K562 (cell line): ENCODE measurements around the gene ACE. TPM values are rescaled to one million over a fixed set of nuclear protein-coding genes. Genes with fewer than 3 reads are reported as not detected.

Source experiments
- ATAC-seq: fragments of 200-7000 bp; cut with Tn5 transposase; 3 replicates; pipeline ENCODE4 v1.9.1; 2020; ENCODE audit warnings: moderate library complexity
- BruUV-seq: library from RNA; stranded (reverse); fragments of 400-500 nt; replicated peaks from 2 replicates; lab custom pipeline; 2021; lab: Mats Ljungman, UMichigan
- CTCF ChIA-PET: fragments of 300-600 bp; formaldehyde crosslinking; extraction: SDS; loops from one replicate; lab custom pipeline; 2021; ENCODE audit warnings: low intra/inter-chr PET ratio; lab: Yijun Ruan, JAX
- POLR2A ChIA-PET: fragments of 300-600, 350-650 bp; sonication (Branson Sonifier 250); formaldehyde crosslinking; extraction: SDS; loops from one replicate; lab custom pipeline; 2021; ENCODE audit warnings: antibody characterized with exemption, inconsistent platforms; lab: Yijun Ruan, JAX
- DNase-seq, 4 experiments: peaks; one replicate each; pipeline versions ENCODE4 v3.0.0 to v3.0.0-alpha.2; 2011 to 2018; ENCODE audit warnings: low spot score in 3 of 4, mixed read lengths in 3 of 4; ENCODE audit errors: extremely low read depth in 1 of 4
- FAIRE-seq: peaks from 2 replicates; lab custom pipeline; 2011; peaks lifted over from hg19 to GRCh38; lab: Jason Lieb, UNC
- H2AFZ ChIP-seq: 2 replicates; pipeline ENCODE4 v1.6.0; 2011; ENCODE audit warnings: low read depth, low read length, control low read depth, inconsistent platforms
- H3K27ac ChIP-seq: fragments of 200-600 bp; 3 replicates; pipeline ENCODE4 v1.8.0; 2011; ENCODE audit warnings: low read depth, mild to moderate bottlenecking, control low read depth, inconsistent platforms, low read length, moderate library complexity, mixed read lengths; ENCODE audit errors: extremely low read depth
- H3K27me3 ChIP-seq, 2 experiments: fragments of 300-600 bp in 1 of 2; 2 replicates in 1 of 2; 3 replicates in 1 of 2; pipeline versions ENCODE4 v1.6.0 to v1.8.0; 2011; ENCODE audit warnings: inconsistent platforms in 2 of 2, low read length in 2 of 2, mild to moderate bottlenecking in 1 of 2, mixed read lengths in 1 of 2, moderate library complexity in 1 of 2; ENCODE audit not compliant: control insufficient read depth in 2 of 2, insufficient read depth in 2 of 2
- H3K36me3 ChIP-seq: fragments of 300-600 bp; 3 replicates; pipeline ENCODE4 v1.8.0; 2011; ENCODE audit warnings: mild to moderate bottlenecking, low read length, inconsistent platforms; ENCODE audit not compliant: control insufficient read depth, insufficient read depth
- H3K4me1 ChIP-seq, 2 experiments: fragments of 200-600 bp in 1 of 2; replicated peaks in 1 of 2; 2 replicates in 1 of 2; 3 replicates in 1 of 2; pipeline versions ENCODE4 v1.5.1 to v1.8.0; 2011; ENCODE audit warnings: inconsistent platforms in 2 of 2, low read length in 2 of 2, mild to moderate bottlenecking in 1 of 2, mixed read lengths in 1 of 2, moderate library complexity in 1 of 2; ENCODE audit not compliant: control insufficient read depth in 2 of 2, insufficient read depth in 2 of 2
- H3K4me2 ChIP-seq: 2 replicates; pipeline ENCODE4 v1.6.1; 2011; ENCODE audit warnings: low read length, control low read depth, inconsistent platforms, mixed read lengths; ENCODE audit not compliant: insufficient read depth
- H3K4me3 ChIP-seq: fragments of 200-600 bp; sonication (generic), shearing (Covaris generic); 2 replicates; pipeline ENCODE4 v1.5.1; 2016; ENCODE audit warnings: control low read depth, inconsistent platforms
- H3K79me2 ChIP-seq: fragments of 200-600 bp; 3 replicates; pipeline ENCODE4 v1.8.0; 2011; ENCODE audit warnings: low read length, inconsistent platforms; ENCODE audit not compliant: control insufficient read depth, insufficient read depth
- H3K9ac ChIP-seq, 2 experiments: 2 replicates each; pipeline versions ENCODE4 v1.6.0 to v1.6.1; 2011; ENCODE audit warnings: low read depth in 2 of 2, low read length in 2 of 2, control low read depth in 1 of 2, inconsistent platforms in 1 of 2, mild to moderate bottlenecking in 1 of 2, mixed read lengths in 1 of 2; ENCODE audit not compliant: insufficient read depth in 1 of 2
- H3K9me1 ChIP-seq: one replicate; pipeline ENCODE4 v1.6.0; 2011; ENCODE audit warnings: inconsistent platforms, mild to moderate bottlenecking, low read length, moderate library complexity; ENCODE audit not compliant: control insufficient read depth, insufficient read depth
- H3K9me3 ChIP-seq: replicated peaks from 2 replicates; pipeline ENCODE4 v1.5.1; 2011; ENCODE audit warnings: low read depth, low read length, inconsistent platforms; ENCODE audit not compliant: control insufficient read depth, insufficient read depth
- H4K20me1 ChIP-seq: replicated peaks from 2 replicates; pipeline ENCODE4 v1.6.1; 2011; ENCODE audit warnings: low read length, inconsistent platforms, mixed read lengths; ENCODE audit not compliant: control insufficient read depth, insufficient read depth
- HDAC1 ChIP-seq, 2 experiments: fragments of 450-650 bp; IDR thresholded peaks; 2 replicates each; pipeline ENCODE4 v1.6.1; 2016 to 2017; ENCODE audit warnings: inconsistent platforms in 1 of 2, mild to moderate bottlenecking in 1 of 2, moderate library complexity in 1 of 2
- MAZ ChIP-seq, 2 experiments: fragments of 450-650 bp in 1 of 2; sonication (generic) in 1 of 2; formaldehyde crosslinking; IDR thresholded peaks in 1 of 2; conservative IDR thresholded peaks in 1 of 2; 2 replicates each; pipeline versions ENCODE4 v1.4.0 to v1.5.0; 2020; ENCODE audit warnings: mild to moderate bottlenecking in 1 of 2, missing genetic modification reagents in 1 of 2
- RFX5 ChIP-seq: IDR thresholded peaks from 2 replicates; pipeline ENCODE4 v1.6.1; 2011; ENCODE audit warnings: low read depth, mild to moderate bottlenecking, improper control_type of control experiment, low read length
- TAF1 ChIP-seq: IDR thresholded peaks from 2 replicates; pipeline ENCODE4 v1.6.1; 2011; ENCODE audit warnings: mild to moderate bottlenecking, low read length, moderate library complexity; ENCODE audit not compliant: insufficient read depth, control insufficient read depth, severe bottlenecking; ENCODE audit errors: extremely low read depth
- TCF3 ChIP-seq: sonication (generic); formaldehyde crosslinking; IDR thresholded peaks from 2 replicates; pipeline ENCODE4 v1.4.0; 2020; ENCODE audit warnings: mild to moderate bottlenecking, missing genetic modification reagents
- ZNF263 ChIP-seq: sonication (generic); formaldehyde crosslinking; IDR thresholded peaks from 2 replicates; pipeline ENCODE4 v1.8.0; 2022; ENCODE audit warnings: mild to moderate bottlenecking, missing genetic modification reagents, borderline replicate concordance
- ZNF589 ChIP-seq: fragments of 200-800 bp; sonication (Bioruptor generic); IDR thresholded peaks from 2 replicates; pipeline ENCODE4 v1.6.1; 2016; ENCODE audit warnings: low read depth, missing genetic modification characterization, missing compliant biosample characterization
- WGBS: fragments of 100-300 bp; shearing (Covaris generic); methylation state at CpG from one replicate; pipeline ENCODE4 v1.1.6; 2016; ENCODE audit warnings: low coverage, mixed read lengths; ENCODE audit not compliant: insufficient coverage; ENCODE audit errors: missing lambda C conversion rate; 5-methylcytosine and 5-hydroxymethylcytosine counted together
- in situ Hi-C: fragments of 300-500 bp; cut with MboI; formaldehyde crosslinking; loops from 4 replicates; pipeline ENCODE4 v1.15.0; 2018; ENCODE audit warnings: inconsistent platforms, mixed read lengths
- intact Hi-C: fragments of 100-400 bp; cut with micrococcal nuclease; formaldehyde crosslinking; loops from 2 replicates; pipeline ENCODE4 v1.14.2; 2022
- polyA plus RNA-seq, 8 experiments: library from polyadenylated mRNA; depleted of rRNA in 4 of 8; stranded (reverse) in 5 of 8; unstranded in 3 of 8; fragments of >200 nt; fragmentation: Nextera tagmentation in 2 of 8; fragmentation: Illumina TruSeq in 1 of 8; extraction: Ambion mirVana in 2 of 8; extraction: Trizol in 1 of 8; gene quantifications; 2 replicates each; pipeline versions ENCODE4 v1.2.1 to v1.2.3, GENCODE V29; 2011 to 2014; ENCODE audit warnings: inconsistent platforms in 1 of 8, missing spikeins in 1 of 8
- total RNA-seq, 7 experiments: library from RNA; depleted of rRNA in 6 of 7; stranded (reverse); fragments of >200 nt in 6 of 7; fragmentation: Illumina TruSeq in 2 of 7; extraction: Trizol in 2 of 7; gene quantifications; 2 replicates each; pipeline versions ENCODE4 v1.2.1 to v1.2.3, GENCODE V29; 2011 to 2021; ENCODE audit warnings: low replicate concordance in 1 of 7
- TF ChIP-seq, protein P1 (sequence below): fragments of 250-450 bp; sonication (Bioruptor Pico); IDR thresholded peaks from 2 replicates; pipeline ENCODE4 v1.5.0; 2021
- TF ChIP-seq, protein P2 (sequence below): sonication (generic); formaldehyde crosslinking; IDR thresholded peaks from 2 replicates; pipeline ENCODE4 v1.8.0; 2022; ENCODE audit warnings: missing genetic modification reagents, mild to moderate bottlenecking, borderline replicate concordance

Gene ACE
- total and polyA plus RNA-seq, 9 of the 15 experiments (the other 6 are each of a cell fraction or from before 2014, with no cell fraction given), result 0.07 to 2.5 (median 0.47) TPM; not detected in 1

DNA sequence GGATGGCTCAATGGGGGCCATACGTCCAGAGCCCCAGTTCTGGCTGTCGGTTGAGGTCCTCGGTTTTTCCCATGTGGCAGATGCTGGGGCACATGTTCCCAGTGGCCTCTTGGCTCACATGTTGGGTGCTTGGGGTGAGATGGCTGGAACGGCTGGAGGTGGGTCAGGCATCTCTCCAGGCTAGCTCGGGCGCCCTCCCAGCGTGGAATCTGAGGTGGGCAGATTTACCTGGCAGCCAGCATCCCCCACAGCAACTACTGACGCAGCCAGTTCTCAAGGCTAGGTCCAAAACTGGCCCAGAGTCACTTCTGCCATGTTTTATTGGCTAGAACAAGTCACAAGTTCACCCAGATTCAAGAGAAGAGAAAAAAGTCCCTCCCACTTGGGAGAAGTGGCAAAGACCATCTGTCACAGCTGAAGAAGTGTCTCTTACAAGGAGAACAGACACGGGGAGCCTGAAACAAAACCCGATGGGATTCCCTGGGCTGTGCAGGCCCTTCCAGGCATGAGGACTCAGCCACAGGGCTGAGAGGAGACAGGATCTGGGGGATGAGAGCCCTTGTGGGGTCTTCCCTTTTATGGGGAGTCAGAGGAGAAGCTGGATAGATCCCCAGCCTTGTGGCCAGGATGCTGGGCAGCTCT is 15.2 kb downstream of the ACE start:
- H3K9me3 ChIP-seq, result no peaks in the 10 kb centered on the region
- no peak overlapping the region for H3K4me2 ChIP-seq
- BruUV-seq, result no TSS peak
- no peak for FAIRE-seq
- ChIA-PET CTCF (no interaction called here), POLR2A (interaction anchor here (0.9 kb wide), 1 partner anchor 31 kb away, joined by 3 read pairs; no protein-coding TSS in a partner anchor)
- no peak for ATAC-seq
- intact Hi-C loops, result no loop called here
- H3K4me1 ChIP-seq, result peaks cover 0 to 18% of the 10 kb centered on the region in 2 experiments; a peak in 1 of 5 replicates
- no peak for TF ChIP-seq ZNF263
- no peak for TF ChIP-seq TCF3 (CRISPR knock-in tag)
- 0 out of 2 replicates have a peak, but pooled peaks have one; percentile 21 for TF ChIP-seq RFX5
- no peaks in the 10 kb centered on the region for H3K79me2 ChIP-seq
- WGBS, result 4% methylated on average over 10 of the region's 10 CpGs
- DNase-seq, result no peak
- H3K9ac ChIP-seq, result no peak overlapping the region
- no peak overlapping the region for H2AFZ ChIP-seq
- no peaks in the 10 kb centered on the region for H3K9me1 ChIP-seq
- in situ Hi-C loops, result no loop called here
- H3K36me3 ChIP-seq, result no peaks in the 10 kb centered on the region
- H3K27ac ChIP-seq, result no peak overlapping the region
- no peak overlapping the region for H3K4me3 ChIP-seq
- peaks cover 52 to 77% of the 10 kb centered on the region in 2 experiments; a peak in 4 of 5 replicates for H3K27me3 ChIP-seq
- H4K20me1 ChIP-seq, result peaks cover 3% of the 10 kb centered on the region; the same call in 1 of the 2 replicates

DNA sequence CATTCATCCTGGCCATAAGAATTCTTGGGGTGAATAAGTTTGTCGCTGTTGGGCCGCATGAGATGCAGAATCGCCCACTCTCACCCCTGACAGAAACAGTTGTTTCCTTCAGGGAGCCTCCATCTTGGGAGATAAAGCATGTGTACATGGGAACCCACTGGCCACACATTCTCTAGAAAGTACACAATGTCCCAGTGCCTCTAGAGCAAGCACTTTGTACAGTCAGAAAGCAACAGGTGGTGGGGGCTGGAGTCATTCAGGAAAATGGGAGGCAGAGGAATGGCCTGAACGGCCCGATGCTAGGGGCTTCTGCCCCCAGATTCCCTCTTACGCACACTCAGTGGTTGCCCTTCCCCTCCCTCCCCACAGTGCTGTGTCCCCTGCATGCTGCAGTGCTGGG is 16.1 kb downstream of the ACE start:
- no peaks in the 10 kb centered on the region for H3K79me2 ChIP-seq
- TF ChIP-seq MAZ (CRISPR knock-in tag; conservative IDR thresholded peaks at IDR 0.05 in 1 of 2, IDR thresholded peaks at IDR 0.05 in 1 of 2) (no peak), HDAC1 (IDR thresholded peaks at IDR 0.05) (no peak), ZNF589 (CRISPR knock-in tag) (no peak), TAF1 (no peak)
- TF ChIP-seq, protein P1, sequence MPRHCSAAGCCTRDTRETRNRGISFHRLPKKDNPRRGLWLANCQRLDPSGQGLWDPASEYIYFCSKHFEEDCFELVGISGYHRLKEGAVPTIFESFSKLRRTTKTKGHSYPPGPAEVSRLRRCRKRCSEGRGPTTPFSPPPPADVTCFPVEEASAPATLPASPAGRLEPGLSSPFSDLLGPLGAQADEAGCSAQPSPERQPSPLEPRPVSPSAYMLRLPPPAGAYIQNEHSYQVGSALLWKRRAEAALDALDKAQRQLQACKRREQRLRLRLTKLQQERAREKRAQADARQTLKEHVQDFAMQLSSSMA (CRISPR knock-in tag), result no peak
- TF ChIP-seq, protein P2, sequence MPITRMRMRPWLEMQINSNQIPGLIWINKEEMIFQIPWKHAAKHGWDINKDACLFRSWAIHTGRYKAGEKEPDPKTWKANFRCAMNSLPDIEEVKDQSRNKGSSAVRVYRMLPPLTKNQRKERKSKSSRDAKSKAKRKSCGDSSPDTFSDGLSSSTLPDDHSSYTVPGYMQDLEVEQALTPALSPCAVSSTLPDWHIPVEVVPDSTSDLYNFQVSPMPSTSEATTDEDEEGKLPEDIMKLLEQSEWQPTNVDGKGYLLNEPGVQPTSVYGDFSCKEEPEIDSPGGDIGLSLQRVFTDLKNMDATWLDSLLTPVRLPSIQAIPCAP, result no peak
- ATAC-seq (no peak), DNase-seq (no peak), FAIRE-seq (no peak)
- 8% methylated on average over 6 of the region's 6 CpGs for WGBS
- H3K4me1 ChIP-seq, result peaks cover 0 to 25% of the 10 kb centered on the region in 2 experiments; a peak in 1 of 5 replicates
- H3K4me3 ChIP-seq, result no peak overlapping the region
- H3K27me3 ChIP-seq, result peaks cover 52 to 76% of the 10 kb centered on the region in 2 experiments; a peak in 4 of 5 replicates
- BruUV-seq, result no TSS peak
- ChIA-PET CTCF (no interaction called here), POLR2A (no interaction called here)
- no peak overlapping the region for H3K4me2 ChIP-seq
- no peak overlapping the region for H2AFZ ChIP-seq
- no peak overlapping the region for H3K9ac ChIP-seq
- H3K36me3 ChIP-seq, result no peaks in the 10 kb centered on the region
- H3K27ac ChIP-seq, result no peak overlapping the region
- intact Hi-C loops (no loop called here), in situ Hi-C loops (no loop called here)
- H3K9me3 ChIP-seq, result no peaks in the 10 kb centered on the region
- no peaks in the 10 kb centered on the region for H3K9me1 ChIP-seq
- H4K20me1 ChIP-seq, result peaks cover 3% of the 10 kb centered on the region; the same call in 1 of the 2 replicates
